IPS-20b (cell line): Measurements from ENCODE around the gene RND1.

Experiments
- H3K27ac ChIP-seq: one replicate; pipeline ENCODE4 v1.5.1; 2013; ENCODE audit warnings: low read length
- H3K27me3 ChIP-seq: 2 replicates; pipeline ENCODE4 v1.6.1; 2013; ENCODE audit warnings: mild to moderate bottlenecking, low read length, inconsistent platforms; ENCODE audit not compliant: insufficient read depth
- H3K36me3 ChIP-seq: 2 replicates; pipeline ENCODE4 v1.6.1; 2013; ENCODE audit warnings: low read depth, mild to moderate bottlenecking, inconsistent platforms, low read length, moderate library complexity; ENCODE audit not compliant: insufficient read depth
- H3K4me1 ChIP-seq: 2 replicates; pipeline ENCODE4 v1.6.1; 2013; ENCODE audit warnings: mild to moderate bottlenecking, control low read depth, inconsistent platforms, low read length, moderate library complexity; ENCODE audit not compliant: insufficient read depth
- H3K4me3 ChIP-seq: 2 replicates; pipeline ENCODE4 v1.5.1; 2013; ENCODE audit warnings: mild to moderate bottlenecking, low read length, inconsistent platforms
- H3K9ac ChIP-seq: 2 replicates; pipeline ENCODE4 v1.6.1; 2013; ENCODE audit warnings: low read depth, mild to moderate bottlenecking, inconsistent platforms, low read length, moderate library complexity
- H3K9me3 ChIP-seq: 2 replicates; pipeline ENCODE4 v1.6.1; 2013; ENCODE audit warnings: mild to moderate bottlenecking, low read depth, low read length, inconsistent platforms; ENCODE audit not compliant: insufficient read depth

RND1 gene

DNA sequence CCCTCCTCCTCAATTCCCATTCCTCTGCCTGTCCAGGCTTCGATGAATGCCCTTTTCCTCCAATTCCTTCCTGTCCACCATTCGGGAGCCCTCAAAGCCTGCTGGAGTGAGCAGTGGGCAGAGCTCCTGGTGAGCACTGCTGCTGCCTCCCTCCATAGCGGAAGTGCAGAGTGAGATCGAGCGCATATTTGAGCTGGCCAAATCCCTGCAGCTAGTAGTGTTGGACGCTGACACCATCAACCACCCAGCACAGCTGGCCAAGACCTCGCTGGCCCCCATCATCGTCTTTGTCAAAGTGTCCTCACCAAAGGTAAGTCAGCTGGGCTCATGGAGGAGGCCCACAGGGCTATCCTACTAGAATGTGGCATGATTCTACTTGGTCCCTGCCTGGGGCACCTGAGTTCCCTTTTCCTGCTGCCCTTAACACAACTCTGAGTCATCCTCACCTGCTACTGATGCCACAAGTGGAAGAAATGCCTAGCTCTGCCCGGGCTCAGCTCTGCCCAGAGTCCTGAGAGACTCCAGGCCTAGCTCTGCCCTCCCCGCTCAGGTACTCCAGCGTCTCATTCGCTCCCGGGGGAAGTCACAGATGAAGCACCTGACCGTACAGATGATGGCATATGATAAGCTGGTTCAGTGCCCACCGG, 39.3 kb downstream of the RND1 start:
- H3K4me1 ChIP-seq = no peaks in the 10 kb centered on the region
- no peak overlapping the region for H3K9ac ChIP-seq
- H3K9me3 ChIP-seq = no peaks in the 10 kb centered on the region
- no peak overlapping the region for H3K27ac ChIP-seq
- H3K36me3 ChIP-seq = peaks cover 48% of the 10 kb centered on the region
- H3K4me3 ChIP-seq = no peak overlapping the region
- H3K27me3 ChIP-seq = no peaks in the 10 kb centered on the region; the same call in 1 of the 2 replicates

DNA sequence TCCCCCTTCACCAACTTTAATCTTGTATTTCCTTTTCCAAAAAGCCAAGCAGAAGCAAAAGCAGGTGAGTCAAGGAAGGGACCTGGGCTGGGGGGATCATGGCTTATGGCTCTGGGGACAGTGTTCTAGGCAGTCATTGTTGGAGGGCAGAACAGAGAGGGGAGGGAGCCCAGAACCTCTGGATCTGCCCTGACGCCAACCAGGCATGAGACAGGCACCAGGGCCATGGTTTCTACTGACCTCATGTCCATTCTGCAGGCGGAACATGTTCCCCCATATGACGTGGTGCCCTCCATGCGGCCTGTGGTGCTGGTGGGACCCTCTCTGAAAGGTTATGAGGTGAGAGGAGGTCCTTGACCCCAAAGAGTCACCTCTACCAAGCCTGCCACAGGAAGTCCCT, 40.8 kb downstream of the RND1 start:
- H3K9ac ChIP-seq = no peak overlapping the region

DNA sequence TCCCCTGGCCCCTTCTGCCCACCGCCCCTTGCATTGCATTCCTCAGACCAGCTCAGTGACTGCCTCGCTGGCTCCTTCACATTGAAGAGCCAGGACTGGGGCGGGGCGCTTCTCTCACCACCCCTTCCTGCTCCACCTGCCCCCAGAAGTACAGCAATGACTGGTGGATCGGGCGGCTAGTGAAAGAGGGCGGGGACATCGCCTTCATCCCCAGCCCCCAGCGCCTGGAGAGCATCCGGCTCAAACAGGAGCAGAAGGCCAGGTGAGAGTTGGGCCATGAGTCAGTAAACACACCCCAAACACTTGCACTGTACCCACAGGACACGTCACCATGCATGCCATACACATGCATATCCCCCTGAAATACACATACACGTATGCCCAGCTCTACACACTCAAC, 41.6 kb downstream of the RND1 start:
- Histone ChIP-seq H3K9ac (no peak overlapping the region), H3K4me3 (no peak overlapping the region), H3K36me3 (peaks cover 26% of the 10 kb centered on the region), H3K27me3 (peaks cover 13% of the 10 kb centered on the region), H3K4me1 (0 out of 2 replicates have a peak, but pooled peaks cover 4% of the 10 kb centered on the region), H3K27ac (no peak overlapping the region), H3K9me3 (no peaks in the 10 kb centered on the region)

More for the DNA sequence above, 40.8 kb downstream of the RND1 start:
- H3K9me3 ChIP-seq = no peaks in the 10 kb centered on the region
- peaks cover 34% of the 10 kb centered on the region for H3K36me3 ChIP-seq
- H3K27ac ChIP-seq = no peak overlapping the region
- H3K27me3 ChIP-seq = peaks cover 5% of the 10 kb centered on the region
- H3K4me3 ChIP-seq = no peak overlapping the region
- H3K4me1 ChIP-seq = 0 out of 2 replicates have a peak, but pooled peaks cover 3% of the 10 kb centered on the region

DNA sequence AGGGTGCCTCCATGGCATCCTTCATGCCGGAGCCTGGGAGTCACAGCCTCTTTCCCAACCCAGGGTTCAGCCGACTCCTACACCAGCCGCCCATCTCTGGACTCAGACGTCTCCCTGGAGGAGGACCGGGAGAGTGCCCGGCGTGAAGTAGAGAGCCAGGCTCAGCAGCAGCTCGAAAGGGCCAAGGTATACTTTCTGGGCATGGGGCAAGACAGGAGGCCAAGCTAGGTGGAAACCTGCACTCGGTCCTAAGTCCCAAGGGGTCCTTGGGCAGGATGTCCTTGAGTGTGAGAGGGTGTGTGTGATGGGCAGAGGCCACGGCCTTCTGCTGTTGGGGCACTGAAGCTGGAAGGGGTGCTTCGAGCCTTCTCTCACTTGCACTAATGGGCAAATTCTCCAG, 42.4 kb downstream of the RND1 start:
- H3K27me3 ChIP-seq = peaks cover 14% of the 10 kb centered on the region
- no peak overlapping the region for H3K4me3 ChIP-seq
- H3K9me3 ChIP-seq = no peaks in the 10 kb centered on the region
- no peak overlapping the region for H3K9ac ChIP-seq
- H3K4me1 ChIP-seq = 0 out of 2 replicates have a peak, but pooled peaks cover 4% of the 10 kb centered on the region
- no peak overlapping the region for H3K27ac ChIP-seq
- H3K36me3 ChIP-seq = peaks cover 18% of the 10 kb centered on the region

DNA sequence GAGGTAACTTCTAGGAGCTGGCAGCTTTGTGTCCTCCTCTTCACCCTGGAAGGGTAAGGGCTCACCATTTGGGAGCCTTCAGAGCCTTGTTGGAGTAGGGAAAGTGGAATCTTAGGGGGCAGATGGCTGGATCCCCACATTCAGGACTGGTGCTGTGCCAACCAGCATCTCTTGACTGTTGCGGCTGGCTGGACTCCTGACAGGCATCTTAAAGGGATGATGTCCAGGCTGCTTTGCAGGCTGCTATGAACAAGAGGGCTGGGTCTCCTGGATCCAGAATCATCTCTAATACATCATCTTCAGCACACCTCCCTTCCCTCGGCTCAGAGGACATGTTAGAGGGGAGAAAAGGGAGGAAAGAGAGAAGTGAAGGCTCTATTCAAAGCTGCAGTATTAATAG, 43.0 kb downstream of the RND1 start:
- H3K27ac ChIP-seq = no peak overlapping the region
- H3K27me3 ChIP-seq = peaks cover 19% of the 10 kb centered on the region
- H3K4me1 ChIP-seq = 0 out of 2 replicates have a peak, but pooled peaks cover 4% of the 10 kb centered on the region
- H3K4me3 ChIP-seq = no peak overlapping the region
- peaks cover 13% of the 10 kb centered on the region for H3K36me3 ChIP-seq
- no peak overlapping the region for H3K9ac ChIP-seq
- no peaks in the 10 kb centered on the region for H3K9me3 ChIP-seq

DNA sequence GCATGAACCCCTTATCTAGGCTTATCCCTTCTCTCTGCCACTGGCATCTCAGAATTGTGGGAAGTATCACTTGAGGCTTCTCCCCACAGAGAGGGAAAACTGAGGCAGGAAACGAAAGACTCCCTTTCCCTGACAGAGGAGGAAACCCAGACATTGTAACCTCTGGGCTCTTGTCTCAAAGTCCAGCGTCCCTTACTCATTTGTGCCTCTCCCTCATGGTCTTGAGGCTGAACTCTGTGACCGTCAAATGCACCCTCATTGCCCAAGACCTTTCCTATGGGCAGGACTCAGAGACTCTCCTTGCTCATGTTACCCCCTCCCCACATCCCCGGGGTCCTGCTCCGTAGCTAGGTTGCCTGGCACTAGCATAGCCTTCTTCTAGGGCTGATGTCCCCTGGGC, 43.5 kb downstream of the RND1 start:
- Histone ChIP-seq H3K4me3 (no peak overlapping the region), H3K36me3 (peaks cover 11% of the 10 kb centered on the region), H3K9ac (no peak overlapping the region)

DNA sequence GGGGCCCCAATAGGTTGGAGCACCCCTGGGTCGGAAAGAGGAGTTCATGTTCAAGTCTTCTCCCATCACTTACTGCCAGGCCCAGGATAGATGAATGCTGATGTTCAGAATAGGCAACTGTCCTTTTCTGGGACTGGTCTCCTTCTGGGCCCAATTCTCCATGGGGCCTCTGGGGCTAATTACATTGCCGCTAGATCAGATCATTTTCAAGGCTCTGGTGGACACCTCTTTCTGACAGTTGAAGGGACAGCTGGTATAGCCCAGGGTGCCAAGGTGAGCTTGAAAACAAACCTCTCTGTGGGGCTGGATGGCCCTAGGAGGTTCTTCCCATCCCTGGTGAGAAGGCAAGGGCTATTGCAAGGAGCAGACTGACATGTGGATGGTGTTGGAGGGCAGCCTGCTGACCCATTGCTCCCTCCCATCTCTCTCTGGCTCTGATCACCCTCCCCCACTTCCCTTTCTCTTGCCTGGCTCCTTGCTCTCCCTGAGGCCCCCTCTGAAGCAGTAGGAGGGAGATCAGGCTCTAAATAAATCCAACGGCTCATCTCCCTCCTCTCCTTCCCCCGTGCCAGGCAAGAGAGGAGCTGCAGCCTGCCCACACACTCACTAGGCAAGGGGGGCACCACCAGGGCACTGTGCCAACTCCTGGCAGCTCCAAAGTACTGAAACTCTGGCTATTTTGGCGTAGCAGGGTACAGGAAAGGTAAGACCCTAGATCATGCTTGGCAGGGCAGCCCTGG, 45.5 kb downstream of the RND1 start:
- Histone ChIP-seq H3K9ac (no peak overlapping the region), H3K27me3 (peaks cover 42% of the 10 kb centered on the region), H3K36me3 (no peaks in the 10 kb centered on the region), H3K4me1 (peaks cover 6% of the 10 kb centered on the region; the same call in 1 of the 2 replicates), H3K4me3 (0 out of 2 replicates have a peak overlapping the region, but pooled peaks have one; percentile 81), H3K9me3 (no peaks in the 10 kb centered on the region), H3K27ac (no peak overlapping the region)

More for the DNA sequence above, 43.5 kb downstream of the RND1 start:
- H3K9me3 ChIP-seq = no peaks in the 10 kb centered on the region
- 0 out of 2 replicates have a peak, but pooled peaks cover 4% of the 10 kb centered on the region for H3K4me1 ChIP-seq
- H3K27me3 ChIP-seq = peaks cover 25% of the 10 kb centered on the region
- H3K27ac ChIP-seq = no peak overlapping the region

DNA sequence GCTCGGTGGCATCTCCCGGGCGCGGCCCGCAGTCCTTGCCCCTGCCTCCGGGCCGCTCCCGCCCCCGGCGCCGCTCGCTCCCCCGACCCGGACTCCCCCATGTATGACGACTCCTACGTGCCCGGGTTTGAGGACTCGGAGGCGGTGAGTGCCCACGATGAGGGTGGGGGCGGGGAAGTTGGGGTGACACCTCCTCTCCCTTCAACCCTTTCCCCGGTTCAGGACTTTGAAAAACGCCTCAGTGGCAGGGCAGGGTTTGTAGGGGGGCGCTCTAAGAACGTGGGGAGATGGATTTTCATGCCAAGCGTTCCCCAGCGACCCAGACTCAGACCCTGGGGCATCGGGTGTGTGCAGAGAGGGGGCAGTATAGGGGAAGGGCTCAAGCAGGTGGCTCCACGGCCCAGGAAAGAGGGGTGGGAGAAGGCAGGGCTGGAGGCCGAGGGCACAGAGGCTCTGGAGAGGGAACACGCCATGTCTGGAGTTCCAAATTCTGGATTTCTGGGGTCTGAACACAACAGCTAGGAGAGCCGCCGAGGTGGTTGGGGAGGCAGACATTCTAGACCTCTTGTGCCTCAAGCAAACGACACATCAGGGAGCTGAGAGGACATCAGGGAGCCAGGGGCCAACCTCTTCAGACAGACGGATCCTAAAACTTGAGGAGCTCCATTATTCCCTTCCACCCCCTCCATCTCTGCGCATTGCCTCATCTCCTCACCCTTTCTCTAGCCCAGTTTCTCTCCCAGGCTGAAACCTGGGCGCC, 46.7 kb downstream of the RND1 start:
- H3K4me1 ChIP-seq = peaks cover 6% of the 10 kb centered on the region; the same call in 1 of the 2 replicates
- H3K9me3 ChIP-seq = no peaks in the 10 kb centered on the region
- no peak overlapping the region for H3K27ac ChIP-seq
- H3K4me3 ChIP-seq = peak overlapping the region; percentile 81
- H3K9ac ChIP-seq = peak overlapping the region; percentile 47; the same call in 1 of the 2 replicates
- H3K27me3 ChIP-seq = peaks cover 47% of the 10 kb centered on the region
- H3K36me3 ChIP-seq = no peaks in the 10 kb centered on the region

DNA sequence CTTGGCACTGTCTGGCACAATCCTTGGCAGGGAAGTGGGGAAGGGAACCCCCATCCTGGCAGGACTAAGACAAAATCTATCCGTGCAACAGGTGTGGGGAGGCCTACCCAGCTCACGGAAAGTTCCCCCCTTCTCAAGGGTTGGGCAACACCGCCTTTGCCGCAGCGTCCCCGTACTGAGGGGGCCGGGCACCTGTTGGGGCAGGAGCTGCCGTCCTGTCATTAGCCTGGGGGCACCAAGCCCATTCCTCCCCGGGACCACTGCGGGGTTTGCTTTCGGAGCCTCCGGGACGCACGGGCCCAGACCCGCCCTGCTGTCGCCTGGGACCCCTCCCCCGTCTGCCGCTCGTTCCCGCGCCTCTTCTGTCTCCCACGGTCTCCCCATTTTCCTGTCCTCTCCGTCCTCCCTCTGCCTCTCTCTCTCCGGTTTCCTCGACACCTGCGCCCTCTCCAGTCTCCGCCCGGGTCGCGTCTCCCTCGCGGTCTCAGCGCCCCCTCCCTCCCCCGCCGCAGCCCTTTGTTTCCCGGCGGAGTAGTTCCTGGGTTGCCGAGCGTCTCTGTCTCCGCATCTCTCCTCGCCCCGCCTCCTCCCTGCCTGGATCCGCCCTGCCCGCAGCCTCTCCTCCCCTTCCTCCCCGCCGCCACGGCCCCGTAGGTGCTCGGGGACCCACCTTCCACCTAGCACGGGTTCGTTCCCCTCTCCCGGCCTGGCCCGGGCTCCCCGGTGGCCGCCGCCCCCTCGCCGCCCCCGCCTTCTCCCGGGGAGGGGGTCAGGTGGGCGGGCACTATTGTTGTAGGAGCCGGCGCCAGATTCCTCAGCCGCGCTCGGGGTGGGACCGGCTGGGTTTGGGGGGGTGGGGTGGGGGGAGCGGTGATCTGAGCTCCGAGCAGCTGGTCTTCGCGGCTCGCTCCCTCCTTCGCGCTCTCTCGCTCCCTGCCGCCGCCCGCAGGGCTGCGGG, 47.5 kb downstream of the RND1 start, which contains the start of gene CACNB3:
CACNB3 (plus strand) TSS at position 624 of the 958 bp plus-strand sequence. CDS start 434 bp downstream, outside the sequence.
- peak within 1 kb of the TSS; percentile 81 for H3K4me3 ChIP-seq
- H3K4me1 ChIP-seq = peaks cover 6% of the 10 kb centered on the region; the same call in 1 of the 2 replicates
- no peaks in the 10 kb centered on the region for H3K36me3 ChIP-seq
- H3K9ac ChIP-seq = peak within 1 kb of the TSS; percentile 47; the same call in 1 of the 2 replicates
- H3K27me3 ChIP-seq = peaks cover 55% of the 10 kb centered on the region
- H3K9me3 ChIP-seq = no peaks in the 10 kb centered on the region
- H3K27ac ChIP-seq = no peak within 1 kb of the TSS

DNA sequence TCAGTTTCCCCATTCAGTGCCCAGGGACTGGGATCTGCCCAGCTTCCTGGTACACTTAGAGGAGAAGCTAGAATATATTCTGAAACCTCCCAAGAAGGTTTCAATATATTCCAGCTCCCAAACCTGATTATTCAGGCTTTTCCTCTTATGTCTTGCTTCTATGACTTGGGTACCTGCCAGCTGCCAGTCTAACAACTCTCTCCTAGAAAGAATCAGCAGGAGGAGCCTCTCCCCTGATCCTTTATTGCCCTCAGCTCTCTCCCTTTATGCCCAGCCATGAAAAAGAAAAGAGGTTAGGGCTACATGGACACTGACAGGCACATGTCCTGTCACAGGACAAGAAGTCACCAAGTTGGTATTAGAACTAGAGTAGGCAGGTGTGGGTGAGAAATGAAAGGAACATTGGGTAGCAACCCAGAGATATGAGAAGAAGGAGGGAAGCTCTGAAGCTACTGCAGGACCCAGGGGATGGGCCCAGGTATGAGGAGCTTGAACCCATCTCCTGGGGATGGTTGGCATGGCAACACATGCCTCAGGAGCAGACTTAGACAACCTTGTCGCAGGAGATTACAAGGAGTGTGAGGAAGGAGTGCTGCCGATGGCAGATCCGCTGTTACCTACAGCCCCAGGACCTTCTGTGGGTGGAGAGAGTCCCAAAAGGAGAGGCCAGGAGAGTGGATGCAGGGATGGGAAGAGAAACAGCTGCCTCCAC, 49.4 kb downstream of the RND1 start:
- Histone ChIP-seq H3K9ac (no peak overlapping the region; the same call in 1 of the 2 replicates), H3K36me3 (no peaks in the 10 kb centered on the region), H3K4me3 (peak overlapping the region; percentile 94), H3K27ac (no peak overlapping the region), H3K9me3 (no peaks in the 10 kb centered on the region), H3K27me3 (peaks cover 73% of the 10 kb centered on the region), H3K4me1 (peaks cover 6% of the 10 kb centered on the region; the same call in 1 of the 2 replicates)
